HG02973 (cell line): ENCODE measurements around the gene HRAS.

Source experiments
- ATAC-seq: cut with Tn5 transposase; IDR thresholded peaks from one replicate; pipeline ENCODE4 v1.9.1; 2021; ENCODE audit warnings: moderate library complexity; ENCODE audit not compliant: unreplicated experiment

The HRAS gene

DNA sequence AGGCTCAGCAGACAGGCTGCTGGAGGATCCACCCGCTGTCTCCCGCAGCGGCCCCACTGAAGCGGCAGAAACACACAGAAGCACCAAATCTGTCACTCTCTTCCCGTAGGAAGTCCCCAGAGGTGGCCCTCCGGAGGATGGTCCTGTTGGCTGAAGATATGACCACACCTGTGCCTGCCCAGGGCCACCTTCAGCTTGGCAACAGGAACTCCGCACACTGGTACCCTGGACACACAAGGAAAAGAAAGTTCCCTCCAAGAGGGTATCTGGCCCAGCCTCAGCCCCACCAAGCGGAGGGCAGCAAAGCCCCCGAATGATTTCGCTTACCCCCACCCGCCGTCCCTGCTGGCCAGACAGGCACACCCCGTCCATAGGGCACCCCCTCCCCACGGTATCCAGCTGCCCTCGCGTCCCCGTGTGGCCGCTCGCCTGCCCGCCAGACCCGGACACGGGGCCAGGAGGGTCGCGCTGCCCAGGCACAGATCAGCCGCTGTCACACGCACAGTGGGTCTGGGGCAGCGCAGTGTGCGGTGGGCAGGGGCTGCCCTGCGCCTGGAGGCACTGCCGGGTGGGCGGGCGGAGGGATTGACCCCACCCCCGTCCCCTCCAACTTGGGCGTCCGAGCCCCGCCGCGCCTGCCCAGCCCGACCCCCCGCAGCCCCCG is 32.4 kb upstream of the HRAS start:
- no peak for ATAC-seq

DNA sequence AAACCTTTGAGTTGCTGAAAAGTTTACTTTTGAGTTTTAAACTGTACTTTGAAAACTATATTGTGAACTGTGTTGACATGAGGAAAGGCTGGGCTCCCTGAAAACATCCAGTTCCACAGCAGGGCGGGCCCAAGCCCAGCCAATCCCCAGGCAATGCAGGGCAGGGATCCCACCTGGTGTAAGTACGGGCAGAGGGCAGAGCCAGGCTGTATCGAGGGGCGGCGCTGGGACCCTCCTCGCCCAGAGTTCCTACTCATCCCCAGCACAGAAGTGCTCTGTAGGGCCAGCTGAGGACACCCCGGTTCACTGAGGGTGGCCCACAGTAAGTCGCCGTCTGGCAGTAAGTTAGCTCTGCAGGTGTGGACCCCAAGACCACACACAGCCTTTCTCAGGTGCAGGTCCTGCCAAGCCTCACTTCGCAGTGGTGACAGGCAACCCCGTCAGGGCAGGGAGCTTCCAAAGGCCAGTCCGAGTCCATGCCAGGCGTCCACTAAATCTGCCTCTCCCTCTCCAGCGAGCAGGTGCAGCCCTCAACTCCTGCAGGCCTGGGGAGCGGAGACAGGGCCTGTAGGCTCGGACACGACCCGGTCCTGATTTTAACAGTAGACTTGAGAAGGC is 31.7 kb upstream of the HRAS start:
- no peak for ATAC-seq

DNA sequence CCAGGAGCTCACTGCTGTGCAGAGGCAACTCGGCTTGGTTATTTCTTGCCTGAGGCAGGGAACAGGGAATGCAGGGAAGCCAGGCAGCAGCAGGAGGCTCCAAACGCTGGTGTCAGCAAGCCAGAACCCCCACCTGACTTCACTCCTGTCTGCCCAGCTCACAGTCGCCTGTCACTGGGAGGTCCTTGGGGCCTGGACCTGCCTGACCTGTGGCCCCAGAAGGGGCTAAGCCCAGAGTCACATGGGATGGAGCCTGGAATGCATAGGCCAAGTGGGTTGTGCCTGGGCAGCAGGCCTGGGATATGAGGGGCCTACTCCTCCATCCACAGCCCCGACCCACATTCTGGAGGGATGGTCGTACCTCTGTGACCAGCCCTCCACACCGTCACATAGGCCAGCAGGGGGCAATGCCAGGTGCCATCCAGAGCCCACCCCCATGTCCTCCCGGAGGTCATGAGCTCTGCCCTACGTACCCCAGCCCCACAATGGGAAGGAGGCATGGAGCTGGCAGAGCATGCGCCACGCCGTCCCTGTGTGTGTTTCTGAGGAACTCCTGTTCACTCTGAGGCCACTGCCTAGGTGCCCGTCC is 30.6 kb upstream of the HRAS start:
- no peak for ATAC-seq

DNA sequence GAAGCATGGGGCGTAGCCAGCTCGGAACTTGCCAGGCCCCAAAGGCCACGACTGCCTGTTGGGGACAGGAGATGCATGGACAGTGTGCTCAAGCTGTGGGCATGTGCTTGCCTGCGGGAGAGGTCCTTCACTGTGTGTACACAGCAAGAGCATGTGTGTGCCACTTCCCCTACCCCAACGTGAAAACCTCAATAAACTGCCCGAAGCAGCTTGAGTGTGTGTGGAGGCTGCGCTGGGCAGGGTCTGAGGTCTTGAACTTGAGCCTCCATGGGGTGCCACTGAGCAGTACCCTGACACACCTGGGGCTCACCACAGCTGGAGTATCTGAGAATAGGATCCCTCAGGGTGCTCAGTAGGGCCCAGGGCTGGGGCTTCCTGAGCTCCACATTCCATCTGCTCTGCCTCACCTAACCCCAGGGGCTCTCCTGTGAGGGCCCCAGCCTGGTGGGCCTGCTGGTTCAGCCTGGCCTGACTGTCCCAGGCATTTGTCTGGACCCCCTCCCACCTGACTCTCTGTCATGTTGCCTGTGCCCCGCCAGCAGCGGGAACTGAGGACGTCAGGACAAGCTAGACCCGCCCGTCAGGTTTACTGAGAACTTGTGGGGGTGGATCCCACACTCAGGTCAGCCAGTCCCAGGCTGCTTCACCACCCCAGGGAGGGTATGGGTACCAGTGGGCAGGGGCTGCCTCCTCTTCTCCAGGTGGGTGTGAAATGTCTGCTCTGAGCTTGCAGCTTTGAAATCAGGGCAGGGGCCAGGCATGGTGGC is 28.6 kb upstream of the HRAS start:
- no peak for ATAC-seq

DNA sequence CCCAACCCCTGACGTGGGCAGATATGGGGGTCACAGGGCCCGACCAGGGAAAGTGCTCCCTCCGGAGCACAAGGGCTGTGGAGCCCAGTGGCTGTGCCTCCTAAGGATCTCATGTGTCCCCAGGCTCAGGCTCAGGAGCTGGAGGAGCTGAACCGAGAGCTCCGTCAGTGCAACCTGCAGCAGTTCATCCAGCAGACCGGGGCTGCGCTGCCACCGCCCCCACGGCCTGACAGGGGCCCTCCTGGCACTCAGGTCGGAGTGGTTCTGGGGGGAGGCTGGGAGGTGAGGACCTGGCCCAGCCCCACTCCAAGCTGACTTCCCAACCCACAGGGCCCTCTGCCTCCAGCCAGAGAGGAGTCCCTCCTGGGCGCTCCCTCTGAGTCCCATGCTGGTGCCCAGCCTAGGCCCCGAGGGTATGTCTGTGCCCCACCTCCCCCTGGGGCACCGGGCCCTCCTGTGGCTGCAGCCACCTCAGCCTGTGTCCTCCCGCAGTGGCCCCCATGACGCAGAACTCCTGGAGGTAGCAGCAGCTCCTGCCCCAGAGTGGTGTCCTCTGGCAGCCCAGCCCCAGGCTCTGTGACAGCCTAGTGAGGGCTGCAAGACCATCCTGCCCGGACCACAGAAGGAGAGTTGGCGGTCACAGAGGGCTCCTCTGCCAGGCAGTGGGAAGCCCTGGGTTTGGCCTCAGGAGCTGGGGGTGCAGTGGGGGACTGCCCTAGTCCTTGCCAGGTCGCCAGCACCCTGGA is 27.9 kb upstream of the HRAS start:
- ATAC-seq, result no peak

DNA sequence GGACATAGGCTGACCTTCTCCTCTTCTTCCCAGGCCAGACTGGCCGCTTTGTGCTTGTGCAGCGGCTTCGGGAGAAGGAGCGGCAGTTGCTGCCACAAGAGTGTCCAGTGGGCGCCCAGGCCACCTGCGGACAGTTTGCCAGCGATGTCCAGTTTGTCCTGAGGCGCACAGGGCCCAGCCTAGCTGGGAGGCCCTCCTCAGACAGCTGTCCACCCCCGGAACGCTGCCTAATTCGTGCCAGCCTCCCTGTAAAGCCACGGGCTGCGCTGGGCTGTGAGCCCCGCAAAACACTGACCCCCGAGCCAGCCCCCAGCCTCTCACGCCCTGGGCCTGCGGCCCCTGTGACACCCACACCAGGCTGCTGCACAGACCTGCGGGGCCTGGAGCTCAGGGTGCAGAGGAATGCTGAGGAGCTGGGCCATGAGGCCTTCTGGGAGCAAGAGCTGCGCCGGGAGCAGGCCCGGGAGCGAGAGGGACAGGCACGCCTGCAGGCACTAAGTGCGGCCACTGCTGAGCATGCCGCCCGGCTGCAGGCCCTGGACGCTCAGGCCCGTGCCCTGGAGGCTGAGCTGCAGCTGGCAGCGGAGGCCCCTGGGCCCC is 26.8 kb upstream of the HRAS start:
- no peak for ATAC-seq

DNA sequence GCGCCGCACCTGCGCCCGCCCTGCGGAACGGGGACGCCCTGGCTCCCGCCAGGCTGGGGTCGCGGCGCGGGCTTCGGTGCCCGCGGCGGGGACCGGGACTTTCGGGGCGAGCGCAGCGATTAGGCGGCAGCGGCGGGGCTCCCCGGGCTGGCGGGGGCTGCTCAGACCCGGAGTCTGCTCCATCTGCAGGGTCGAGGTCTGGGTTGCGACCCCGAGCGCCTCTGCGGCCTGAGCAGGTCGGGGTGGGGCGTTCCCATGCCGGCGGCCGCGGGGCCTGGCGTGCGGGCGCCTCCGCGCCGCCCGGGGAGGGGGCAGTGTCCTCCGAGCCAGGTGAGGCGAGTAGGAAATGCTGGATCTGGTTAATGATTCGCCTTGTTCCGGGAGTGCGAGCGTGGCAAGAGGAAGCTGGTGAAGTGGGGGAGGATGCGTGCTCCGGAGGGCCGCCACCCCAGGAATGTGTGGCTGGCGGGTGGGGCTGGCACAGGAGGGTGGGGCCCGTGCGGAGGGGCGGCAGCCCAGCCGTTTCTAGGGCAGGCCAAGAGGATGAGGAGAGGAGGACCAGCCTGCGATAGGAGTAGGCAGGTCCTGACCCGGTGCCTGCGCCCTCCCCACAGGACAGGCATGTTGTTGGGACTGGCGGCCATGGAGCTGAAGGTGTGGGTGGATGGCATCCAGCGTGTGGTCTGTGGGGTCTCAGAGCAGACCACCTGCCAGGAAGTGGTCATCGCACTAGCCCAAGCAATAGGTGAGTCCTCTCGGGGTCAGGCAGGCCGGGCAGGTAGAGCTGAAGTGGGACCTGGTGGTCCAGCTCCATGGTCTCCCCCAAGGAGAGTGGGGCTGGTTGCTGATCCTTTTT is 26.0 kb upstream of the HRAS start:
- ATAC-seq, result peak; percentile 23

DNA sequence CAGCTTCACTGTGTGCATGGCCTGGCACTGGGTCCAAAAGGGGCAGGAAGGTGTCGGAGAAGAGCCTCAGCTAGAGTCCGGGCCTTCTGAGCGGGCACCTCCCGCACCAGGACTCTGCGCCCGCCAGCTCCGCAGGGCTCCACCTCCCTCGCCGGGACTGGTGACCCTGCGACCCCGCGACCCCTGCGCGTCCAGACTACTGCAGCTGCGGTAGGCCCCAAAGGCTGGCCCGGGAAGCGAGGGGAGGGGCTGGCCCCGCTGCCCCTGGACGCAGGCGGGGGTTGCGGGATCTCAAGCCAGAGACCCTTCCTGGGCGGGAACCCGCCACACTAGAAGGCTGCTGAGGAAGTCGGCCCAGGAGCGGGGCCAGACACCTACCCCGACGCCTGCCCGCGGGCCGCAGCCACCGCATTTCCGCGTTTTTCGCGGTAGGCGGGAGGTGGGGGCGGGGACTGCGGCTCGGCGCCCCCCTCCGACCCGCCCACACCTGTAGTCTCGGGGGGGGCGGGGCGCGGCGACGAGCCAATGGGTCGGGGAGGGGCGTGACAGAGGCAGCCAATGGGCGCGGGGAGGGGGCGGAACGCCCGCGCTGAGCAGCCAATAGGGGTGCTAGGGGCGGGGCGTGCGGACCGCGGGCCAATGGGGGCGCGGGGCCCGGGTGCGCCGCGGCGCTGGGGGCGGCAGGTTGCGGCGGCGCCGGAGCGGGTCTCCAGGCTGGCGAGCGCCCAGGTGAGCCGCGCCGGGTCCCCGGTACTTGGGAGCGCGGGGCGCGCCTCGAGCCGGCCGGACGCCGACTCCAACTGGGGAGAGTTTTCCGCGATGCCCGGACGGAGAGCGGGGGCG is 25.1 kb upstream of the HRAS start, which contains the start of the genes LMNTD2 and RASSF7:
Gene LMNTD2, minus strand, starts transcription at position 434 of the 843 bp plus-strand sequence. Its CDS starts 22 bp downstream, at position 412.
Gene RASSF7, plus strand, starts transcription at position 666 of the 843 bp plus-strand sequence. CDS start 799 bp downstream, outside the sequence.
- peak; percentile 61 for ATAC-seq

DNA sequence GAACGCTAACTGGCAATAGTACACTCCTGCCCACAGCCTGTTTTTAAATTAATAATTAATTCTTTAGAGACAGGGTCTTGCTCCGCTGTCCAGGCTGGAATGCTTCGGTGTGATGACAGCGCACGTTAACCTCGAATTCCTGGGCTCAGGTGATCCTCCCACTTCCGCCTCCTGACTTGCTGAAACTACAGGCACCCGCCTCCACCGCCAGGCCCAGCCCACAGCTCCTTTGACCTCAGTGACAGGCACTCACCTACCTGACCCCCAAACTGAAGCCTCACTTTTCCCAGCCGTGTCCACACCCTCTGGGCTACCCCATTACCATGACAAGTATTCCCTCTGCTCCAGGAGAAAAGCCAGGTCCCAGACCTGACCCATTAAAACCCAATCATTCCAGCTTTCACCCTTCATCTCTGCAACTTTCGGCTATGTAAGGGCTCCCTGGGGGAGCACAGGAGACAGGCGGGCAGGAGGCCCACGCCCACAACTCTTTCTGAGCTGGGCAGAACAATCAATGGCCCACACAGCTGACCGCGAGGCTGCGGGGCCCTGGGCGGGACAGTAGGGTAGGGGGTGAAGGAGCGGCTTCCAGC is 24.4 kb upstream of the HRAS start:
- ATAC-seq, result no peak

DNA sequence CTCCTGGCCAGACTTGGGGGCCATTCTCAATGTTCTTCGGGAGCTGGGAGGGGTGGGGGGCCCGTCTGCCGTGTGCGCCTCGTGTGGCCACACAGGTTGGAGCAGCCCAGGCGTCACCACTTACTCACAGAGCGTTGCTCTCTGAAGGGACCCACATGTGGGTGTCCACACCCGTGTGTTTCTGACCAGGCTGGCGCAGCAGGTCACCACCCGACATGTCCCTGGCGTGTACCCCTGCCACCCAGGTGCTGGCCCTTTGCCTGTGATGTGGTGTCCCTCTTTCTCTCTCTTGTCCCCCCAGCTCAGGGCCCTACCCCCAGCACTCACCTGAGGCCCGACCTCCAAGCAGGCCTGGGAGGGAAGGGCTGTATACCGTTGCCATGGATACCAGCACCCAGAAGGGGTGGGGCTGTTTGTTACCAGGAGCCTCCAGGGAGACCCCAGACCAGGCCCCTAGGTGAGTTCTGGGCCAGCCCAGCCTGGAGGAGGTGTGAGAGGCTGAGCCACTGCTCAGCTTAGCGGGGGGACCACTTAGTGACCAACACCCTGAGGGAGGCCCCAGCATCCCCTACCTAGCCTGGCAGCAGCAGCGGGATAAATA is 23.7 kb upstream of the HRAS start:
- ATAC-seq, result no peak

DNA sequence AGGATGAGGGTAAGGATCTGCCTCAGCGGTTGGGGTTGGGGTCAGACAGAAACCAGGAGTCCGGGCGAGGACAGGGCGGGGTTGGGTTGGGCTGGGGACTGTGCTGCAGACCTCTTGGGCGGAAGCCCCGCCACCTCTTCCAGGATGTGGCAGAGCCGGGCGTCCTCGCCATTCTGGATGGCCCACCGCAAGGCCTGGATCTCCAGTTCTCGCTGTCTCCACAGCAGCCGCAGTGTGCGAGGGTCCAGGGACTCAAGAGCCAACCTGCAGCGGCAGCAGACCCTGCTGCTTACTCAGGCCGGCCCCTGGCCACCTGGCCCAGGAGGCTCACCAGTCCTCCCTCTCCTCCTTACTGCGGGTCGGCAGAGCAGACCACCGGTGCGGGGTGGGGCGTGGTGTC is 23.1 kb upstream of the HRAS start:
- ATAC-seq, result no peak

DNA sequence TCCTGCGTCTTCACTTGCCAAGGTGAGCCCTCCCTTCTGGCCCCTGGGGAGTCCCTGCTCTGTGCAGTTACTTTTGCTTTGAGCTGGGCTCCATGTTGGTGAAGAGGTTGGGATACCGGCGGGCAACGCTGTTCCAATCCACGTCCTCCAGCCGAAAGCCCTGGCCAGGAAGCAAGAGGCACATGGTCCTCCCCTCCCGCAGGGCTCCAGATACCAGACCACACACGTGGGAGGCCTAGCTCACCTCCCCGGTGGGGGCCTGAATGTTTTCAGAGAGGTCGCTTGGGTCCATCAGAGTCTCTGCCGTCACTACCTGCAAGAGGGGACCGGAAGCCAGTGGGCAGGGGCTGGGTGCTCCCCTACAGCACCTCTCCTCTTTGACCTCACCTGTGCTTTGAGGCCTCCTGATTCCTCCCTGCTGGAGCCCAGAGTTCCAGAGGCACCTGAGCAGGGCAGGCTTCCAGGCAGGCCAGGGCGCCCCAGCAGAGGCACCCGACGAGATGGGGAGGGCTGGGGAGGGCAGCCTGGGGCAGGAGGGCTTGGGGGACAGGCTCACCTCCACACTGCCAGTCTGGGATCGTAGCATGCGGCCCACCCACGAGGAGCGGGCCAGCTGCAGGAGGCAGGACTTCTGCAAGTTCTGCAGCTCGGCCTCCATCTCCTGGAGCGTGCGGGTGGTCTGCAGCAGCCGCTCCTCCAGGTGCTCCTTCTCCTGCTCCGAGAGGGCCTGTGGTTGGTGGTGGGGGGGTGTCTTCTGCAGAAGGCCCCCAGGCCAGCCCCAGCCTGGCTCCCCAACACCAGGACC is 22.2 kb upstream of the HRAS start:
- ATAC-seq, result no peak

DNA sequence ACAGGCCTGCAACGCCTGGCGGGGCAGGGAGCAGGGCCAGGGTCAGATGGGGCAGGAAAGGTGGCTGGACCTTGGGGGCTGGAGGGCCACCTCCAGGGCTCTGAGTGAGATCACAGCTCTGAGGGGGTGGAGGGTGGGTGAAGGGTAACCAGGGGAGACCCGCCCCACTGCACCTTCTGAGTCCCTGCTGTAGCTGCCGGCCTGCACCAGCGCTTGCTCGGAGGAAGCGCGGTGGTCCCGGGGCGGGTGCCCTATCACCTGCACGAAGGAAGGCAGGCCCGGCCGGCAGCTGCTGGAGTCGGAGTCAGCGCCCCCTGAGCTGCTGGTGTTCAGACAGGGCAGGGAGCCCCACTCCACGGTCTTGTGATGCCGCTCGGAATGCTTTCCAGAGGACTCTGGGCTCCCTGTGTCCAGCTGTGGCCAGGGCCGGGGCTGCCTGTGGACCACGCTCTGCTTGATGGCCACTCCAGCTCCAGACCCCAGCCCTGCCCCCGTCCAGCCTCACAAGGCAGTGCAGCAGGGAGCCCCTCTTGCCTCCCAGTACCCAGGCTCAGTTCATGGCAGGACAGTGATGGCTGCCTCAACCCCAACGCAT is 21.4 kb upstream of the HRAS start:
- no peak for ATAC-seq

DNA sequence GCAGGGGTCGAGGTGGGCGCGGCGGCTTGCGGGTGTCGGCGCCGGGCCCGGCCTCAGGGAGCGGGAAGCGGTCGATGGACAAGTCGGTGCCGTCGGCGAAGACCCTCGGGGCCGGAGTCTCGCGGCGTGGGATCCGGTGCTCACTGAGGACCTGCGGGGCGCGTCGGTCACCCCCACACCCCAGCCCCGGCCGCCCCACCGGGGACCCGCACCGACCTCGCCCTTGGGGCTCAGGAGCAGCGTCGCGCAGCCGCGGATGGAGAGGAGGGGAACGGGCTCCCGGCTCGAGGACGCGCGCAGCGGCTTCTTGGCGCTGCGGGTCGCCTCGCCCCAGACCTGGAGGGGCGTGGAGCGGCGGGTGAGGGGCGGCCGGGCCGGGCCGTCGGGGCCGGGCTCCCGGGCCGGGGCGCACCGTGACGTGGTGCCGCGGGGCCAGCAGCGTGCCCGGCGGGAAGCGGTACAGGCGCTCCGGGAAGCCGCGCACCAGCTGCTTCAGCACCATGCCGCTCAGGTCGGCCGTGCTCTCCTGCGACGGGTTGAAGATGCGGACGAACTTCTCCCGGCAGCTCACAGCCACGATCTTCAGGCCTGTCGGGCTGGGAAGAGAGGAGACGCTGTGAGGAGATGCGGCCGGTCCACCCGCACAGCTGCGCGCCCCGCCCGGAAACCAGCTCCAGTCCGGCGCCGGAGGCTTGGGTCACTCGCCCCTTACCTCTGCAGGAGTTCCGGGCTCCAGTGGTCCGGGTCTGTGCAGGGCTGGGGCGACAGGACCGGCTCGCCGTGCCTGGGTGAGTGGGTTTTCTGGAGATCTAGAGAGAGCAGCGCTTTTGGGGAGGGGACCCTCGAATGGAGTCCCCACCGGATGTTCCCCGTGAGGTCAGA is 20.6 kb upstream of the HRAS start:
- no peak for ATAC-seq

DNA sequence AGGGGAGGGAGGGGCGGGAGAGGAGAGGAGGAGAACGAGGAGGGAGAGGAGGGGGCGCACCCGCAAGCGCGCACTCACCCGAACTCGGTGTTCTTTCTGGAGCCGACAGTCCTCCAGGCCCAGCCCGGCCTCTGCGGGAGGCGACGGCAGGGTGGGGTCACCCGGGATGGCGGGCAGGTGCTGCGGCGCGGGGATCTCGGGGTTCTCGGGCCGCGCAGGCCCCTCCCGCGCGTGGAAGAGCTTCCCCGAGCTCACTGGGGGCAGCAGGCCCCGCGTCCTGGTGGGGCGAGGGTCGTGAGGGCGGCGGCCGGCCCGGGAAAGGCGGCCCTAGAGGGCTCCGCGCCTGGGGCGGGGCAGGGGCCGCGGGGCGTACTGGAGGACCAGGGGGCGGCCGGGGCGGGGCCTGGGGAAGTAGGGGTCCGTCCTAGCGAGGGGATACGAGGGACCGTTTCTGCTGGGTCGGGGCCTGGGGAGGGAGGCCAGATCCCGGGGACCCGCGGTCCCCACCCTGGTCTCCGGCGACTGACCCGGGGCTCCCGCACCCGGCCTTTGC is 19.9 kb upstream of the HRAS start:
- no peak for ATAC-seq
